Measurements from ENCODE around the gene KRTAP5-5. TPM values are rescaled to one million over a fixed set of nuclear protein-coding genes. Genes with fewer than 3 reads are reported as not detected.
A peak's percentile ranks its signal among the peaks of the same experiment; 100 is the strongest.

Gene KRTAP5-5
- total and polyA plus RNA-seq, 4 donors = not detected

- DNase-seq (ENCODE audit: low spot score) = no peak
- WGBS = 32% methylated on average over 7 of the region's 7 CpGs
- Histone ChIP-seq H3K9ac (ENCODE audit: low read depth in 1 of 2, low read length in 2 of 2) (peak overlapping the region; percentile 44 to 96), H3K4me3 (ENCODE audit: low read depth in 1 of 3, low read length in 3 of 3) (no peak overlapping the region), H3K36me3 (ENCODE audit: control insufficient read depth in 4 of 4, insufficient read depth in 3 of 4, low read depth in 1 of 4, low read length in 3 of 4) (no peaks in the 10 kb centered on the region), H3K4me1 (ENCODE audit: control insufficient read depth in 4 of 4, insufficient read depth in 4 of 4, low read length in 3 of 4) (peaks cover 13 to 53% (median 24%) of the 10 kb centered on the region in 4 donors), H3K27ac (ENCODE audit: low read depth in 1 of 2, low read length in 2 of 2) (peak overlapping the region; percentile 96 to 99), H3K9me3 (ENCODE audit: control insufficient read depth in 4 of 4, low read length in 3 of 4) (no peaks in the 10 kb centered on the region), H3K27me3 (ENCODE audit: control insufficient read depth in 4 of 4, insufficient read depth in 4 of 4, low read length in 3 of 4) (no peaks in the 10 kb centered on the region)
- TF ChIP-seq RXRA (IDR thresholded peaks at IDR 0.05) (no peak), FOXA1 (IDR thresholded peaks at IDR 0.05) (no peak), SP1 (IDR thresholded peaks at IDR 0.05) (no peak), HNF4A (conservative IDR thresholded peaks at IDR 0.05) (no peak)
Observed at GRCh38 chr11:1676229-1676740, 46.7 kb downstream of the KRTAP5-5 start.

GRCh38 chr11:1679881-1680280, 50.3 kb downstream of the KRTAP5-5 start:
- WGBS = 76% methylated on average over 10 of the region's 10 CpGs
- peaks cover 13 to 34% (median 16%) of the 10 kb centered on the region in 4 donors for H3K4me1 ChIP-seq (ENCODE audit: control insufficient read depth in 4 of 4, insufficient read depth in 4 of 4, low read length in 3 of 4)
- no peak for TF ChIP-seq FOXA2 (IDR thresholded peaks at IDR 0.05)
- no peak for TF ChIP-seq YY1 (IDR thresholded peaks at IDR 0.05)
- no peak for TF ChIP-seq GABPA (IDR thresholded peaks at IDR 0.05 in 1 of 2, conservative IDR thresholded peaks at IDR 0.05 in 1 of 2)
- no peak for TF ChIP-seq JUND (IDR thresholded peaks at IDR 0.05)
- TF ChIP-seq REST (IDR thresholded peaks at IDR 0.05) = no peak
- no peak for TF ChIP-seq HNF4G (IDR thresholded peaks at IDR 0.05)
- TF ChIP-seq ZBTB33 (IDR thresholded peaks at IDR 0.05) = no peak
- TF ChIP-seq EGR1 (IDR thresholded peaks at IDR 0.05; ENCODE audit: low read depth in 2 of 2) = no peak
- no peak for TF ChIP-seq RAD21 (IDR thresholded peaks at IDR 0.05)
- TF ChIP-seq CTCF (IDR thresholded peaks at IDR 0.05; ENCODE audit: low read depth, low read length, missing input control) = no peak
- H3K9ac ChIP-seq (ENCODE audit: low read depth in 1 of 2, low read length in 2 of 2) = no peak overlapping the region
- no peak for DNase-seq (ENCODE audit: low spot score)
- H3K4me3 ChIP-seq (ENCODE audit: low read depth in 1 of 3, low read length in 3 of 3) = no peak overlapping the region
- H3K27me3 ChIP-seq (ENCODE audit: control insufficient read depth in 4 of 4, insufficient read depth in 4 of 4, low read length in 3 of 4) = no peaks in the 10 kb centered on the region
- H3K27ac ChIP-seq (ENCODE audit: low read depth in 1 of 2, low read length in 2 of 2) = peak overlapping the region; percentile 35 to 58
- H3K36me3 ChIP-seq (ENCODE audit: control insufficient read depth in 4 of 4, insufficient read depth in 3 of 4, low read depth in 1 of 4, low read length in 3 of 4) = no peaks in the 10 kb centered on the region
- H3K9me3 ChIP-seq (ENCODE audit: control insufficient read depth in 4 of 4, low read length in 3 of 4) = no peaks in the 10 kb centered on the region

Other genes with a start within 250 kb of the KRTAP5-5 start
- under 1 TPM; 0.05 to 0.17 TPM for gene BRSK2, start 239.8 kb upstream of the KRTAP5-5 start, total RNA-seq
- gene BRSK2, start 239.8 kb upstream of the KRTAP5-5 start, polyA plus RNA-seq = not detected
- 10 to 100 TPM; 14.2 to 18.5 TPM for gene MOB2, start 143.0 kb upstream of the KRTAP5-5 start, total RNA-seq
- 10 to 100 TPM in 1 of 2 donors, 1 to 10 TPM in 1; 8.3 to 15.5 TPM for gene MOB2, start 143.0 kb upstream of the KRTAP5-5 start, polyA plus RNA-seq
- under 1 TPM; 0.09 to 0.33 TPM for gene DUSP8, start 57.5 kb upstream of the KRTAP5-5 start, total RNA-seq
- under 1 TPM; 0.06 to 0.33 TPM for gene DUSP8, start 57.5 kb upstream of the KRTAP5-5 start, polyA plus RNA-seq
- not detected for gene KRTAP5-1, start 44.5 kb upstream of the KRTAP5-5 start, total RNA-seq
- not detected for gene KRTAP5-1, start 44.5 kb upstream of the KRTAP5-5 start, polyA plus RNA-seq
- not detected for gene KRTAP5-2, start 31.5 kb upstream of the KRTAP5-5 start, total RNA-seq
- gene KRTAP5-2, start 31.5 kb upstream of the KRTAP5-5 start, polyA plus RNA-seq = under 1 TPM in 1 of 2 donors, not detected in 1; 0.08 TPM
- not detected for gene KRTAP5-3, start 21.3 kb upstream of the KRTAP5-5 start, total RNA-seq
- gene KRTAP5-3, start 21.3 kb upstream of the KRTAP5-5 start, polyA plus RNA-seq = not detected
- gene KRTAP5-4, start 7.6 kb upstream of the KRTAP5-5 start, total RNA-seq = not detected
- gene KRTAP5-4, start 7.6 kb upstream of the KRTAP5-5 start, polyA plus RNA-seq = not detected
- under 1 TPM in 1 of 2 donors, not detected in 1; 0.84 TPM for gene KRTAP5-6, start 67.4 kb downstream of the KRTAP5-5 start, total RNA-seq
- 1 to 10 TPM in 1 of 2 donors, not detected in 1; 1.2 TPM for gene KRTAP5-6, start 67.4 kb downstream of the KRTAP5-5 start, polyA plus RNA-seq
- 1 to 10 TPM in 1 of 2 donors, under 1 TPM in 1; 0.65 to 8.5 TPM for gene IFITM10, start 120.8 kb downstream of the KRTAP5-5 start, total RNA-seq
- 1 to 10 TPM in 1 of 2 donors, under 1 TPM in 1; 0.14 to 2.9 TPM for gene IFITM10, start 120.8 kb downstream of the KRTAP5-5 start, polyA plus RNA-seq
- 100 to 1,000 TPM; 310 to 374 TPM for gene CTSD, start 134.2 kb downstream of the KRTAP5-5 start, total RNA-seq
- gene CTSD, start 134.2 kb downstream of the KRTAP5-5 start, polyA plus RNA-seq = 100 to 1,000 TPM; 731 to 814 TPM
- under 1 TPM; 0.17 to 0.28 TPM for gene SYT8, start 205.2 kb downstream of the KRTAP5-5 start, total RNA-seq
- under 1 TPM; 0.43 to 0.99 TPM for gene SYT8, start 205.2 kb downstream of the KRTAP5-5 start, polyA plus RNA-seq
- gene TNNI2, start 209.2 kb downstream of the KRTAP5-5 start, total RNA-seq = under 1 TPM in 1 of 2 donors, not detected in 1; 0.28 TPM
- gene TNNI2, start 209.2 kb downstream of the KRTAP5-5 start, polyA plus RNA-seq = under 1 TPM in 1 of 2 donors, not detected in 1; 0.22 TPM
- gene LSP1, start 223.3 kb downstream of the KRTAP5-5 start, total RNA-seq = 1 to 10 TPM; 5.0 to 7.7 TPM
- 1 to 10 TPM; 5.2 to 6.3 TPM for gene LSP1, start 223.3 kb downstream of the KRTAP5-5 start, polyA plus RNA-seq